HepG2 (cell line): ENCODE results near the gene HHATL. TPM values are rescaled to one million over a fixed set of nuclear protein-coding genes. Genes with fewer than 3 reads are reported as not detected.

Source experiments
- ATAC-seq: fragments of 200-7000 bp; cut with Tn5 transposase; 3 replicates; pipeline ENCODE4 v1.9.1; 2020; ENCODE audit warnings: mild to moderate bottlenecking, moderate library complexity
- BruUV-seq: library from RNA; stranded (reverse); fragments of 400-500 nt; replicated peaks from 2 replicates; lab custom pipeline; 2021; lab: Mats Ljungman, UMichigan
- CTCF ChIA-PET: fragments of 300-600 bp; formaldehyde crosslinking; extraction: SDS; loops from one replicate; lab custom pipeline; 2021; ENCODE audit warnings: low total read pairs, inconsistent platforms, low intra/inter-chr PET ratio; lab: Yijun Ruan, JAX
- POLR2A ChIA-PET: fragments of 350-600 bp; sonication (Branson Sonifier 250); formaldehyde crosslinking; loops from one replicate; lab custom pipeline; 2020; ENCODE audit warnings: antibody characterized with exemption, inconsistent platforms; lab: Yijun Ruan, JAX
- DNase-seq: peaks from one replicate; pipeline ENCODE4 v3.0.0-alpha.2; 2015; ENCODE audit warnings: low spot score
- FAIRE-seq: peaks from 3 replicates; lab custom pipeline; 2011; peaks lifted over from hg19 to GRCh38; lab: Jason Lieb, UNC
- H2AFZ ChIP-seq: one replicate; pipeline ENCODE4 v1.6.1; 2011; ENCODE audit warnings: low read length, inconsistent platforms
- H3K27ac ChIP-seq: fragments of 300-600 bp; 3 replicates; pipeline ENCODE4 v1.8.0; 2011; ENCODE audit warnings: mixed run types, mild to moderate bottlenecking, mixed read lengths, low read length, inconsistent platforms; ENCODE audit not compliant: insufficient read depth; ENCODE audit errors: extremely low read length
- H3K27me3 ChIP-seq, 2 experiments: fragments of 200-600 bp in 1 of 2; 2 replicates in 1 of 2; 3 replicates in 1 of 2; pipeline versions ENCODE4 v1.6.0 to v1.8.0; 2011; ENCODE audit warnings: low read length in 2 of 2, mild to moderate bottlenecking in 2 of 2, moderate library complexity in 2 of 2, inconsistent platforms in 1 of 2; ENCODE audit not compliant: insufficient read depth in 2 of 2, control insufficient read depth in 1 of 2
- H3K36me3 ChIP-seq, 2 experiments: fragments of 200-600 bp in 1 of 2; replicated peaks in 1 of 2; 2 replicates in 1 of 2; 3 replicates in 1 of 2; pipeline versions ENCODE4 v1.5.1 to v1.8.0; 2011; ENCODE audit warnings: low read length in 2 of 2, inconsistent platforms in 1 of 2; ENCODE audit not compliant: insufficient read depth in 2 of 2, control insufficient read depth in 1 of 2
- H3K4me1 ChIP-seq: 2 replicates; pipeline ENCODE4 v1.5.1; 2012; ENCODE audit warnings: low read length, inconsistent platforms; ENCODE audit not compliant: insufficient read depth
- H3K4me2 ChIP-seq: 2 replicates; pipeline ENCODE4 v1.6.0; 2011; ENCODE audit warnings: low read depth, low read length, inconsistent platforms
- H3K4me3 ChIP-seq, 3 experiments: fragments of 200-600 bp in 1 of 3; sonication (generic), shearing (Covaris generic) in 1 of 3; replicated peaks in 1 of 3; 2 replicates each; pipeline ENCODE4 v1.5.1; 2011 to 2016; ENCODE audit warnings: low read length in 3 of 3, inconsistent platforms in 2 of 3, low read depth in 2 of 3, mild to moderate bottlenecking in 2 of 3, control low read depth in 1 of 3, mixed read lengths in 1 of 3; ENCODE audit not compliant: insufficient read depth in 1 of 3
- H3K79me2 ChIP-seq: one replicate; pipeline ENCODE4 v1.6.1; 2011; ENCODE audit warnings: low read length, inconsistent platforms; ENCODE audit not compliant: insufficient read depth
- H3K9ac ChIP-seq: 2 replicates; pipeline ENCODE4 v1.6.0; 2011; ENCODE audit warnings: mild to moderate bottlenecking, low read depth, low read length, inconsistent platforms; ENCODE audit not compliant: insufficient read depth
- H3K9me3 ChIP-seq: 2 replicates; pipeline ENCODE4 v1.5.1; 2012; ENCODE audit warnings: mild to moderate bottlenecking, low read length
- H4K20me1 ChIP-seq: 2 replicates; pipeline ENCODE4 v1.6.0; 2011; ENCODE audit warnings: inconsistent platforms, mild to moderate bottlenecking, low read length, moderate library complexity; ENCODE audit not compliant: insufficient read depth
- ETV6 ChIP-seq: sonication (generic); formaldehyde crosslinking; conservative IDR thresholded peaks from 2 replicates; pipeline ENCODE4 v1.4.0; 2020; ENCODE audit warnings: missing genetic modification reagents
- HOXA9 ChIP-seq: sonication (generic); formaldehyde crosslinking; IDR thresholded peaks from 2 replicates; pipeline ENCODE4 v1.8.1; 2022; ENCODE audit warnings: missing genetic modification reagents, mild to moderate bottlenecking, moderate library complexity, borderline replicate concordance
- KMT2B ChIP-seq: IDR thresholded peaks from 2 replicates; pipeline ENCODE4 v1.6.1; 2016; ENCODE audit warnings: missing genetic modification reagents, missing compliant biosample characterization
- REST ChIP-seq, 2 experiments: IDR thresholded peaks; 2 replicates each; pipeline ENCODE4 v1.6.1; 2011 to 2012; ENCODE audit warnings: low read length in 2 of 2, borderline replicate concordance in 1 of 2, low read depth in 1 of 2, mild to moderate bottlenecking in 1 of 2, moderate library complexity in 1 of 2
- SALL1 ChIP-seq: sonication (generic); formaldehyde crosslinking; IDR thresholded peaks from 2 replicates; pipeline ENCODE4 v1.8.0; 2022; ENCODE audit warnings: mild to moderate bottlenecking, missing genetic modification reagents
- SIN3A ChIP-seq: IDR thresholded peaks from 2 replicates; pipeline ENCODE4 v1.6.1; 2011; ENCODE audit warnings: low read depth, mild to moderate bottlenecking, control low read depth, low read length, borderline replicate concordance
- SRF ChIP-seq: IDR thresholded peaks from 2 replicates; pipeline ENCODE4 v1.6.1; 2011; ENCODE audit warnings: mild to moderate bottlenecking, low read depth, low read length, moderate library complexity
- YEATS4 ChIP-seq: sonication (generic); formaldehyde crosslinking; IDR thresholded peaks from 2 replicates; pipeline ENCODE4 v1.4.0; 2020; ENCODE audit warnings: missing genetic modification reagents, borderline replicate concordance
- ZFP62 ChIP-seq: sonication (generic); formaldehyde crosslinking; IDR thresholded peaks from 2 replicates; pipeline ENCODE4 v1.4.0; 2020; ENCODE audit warnings: missing genetic modification reagents
- ZNF253 ChIP-seq: sonication (generic); formaldehyde crosslinking; IDR thresholded peaks from 2 replicates; pipeline ENCODE4 v1.8.0; 2022; ENCODE audit warnings: mild to moderate bottlenecking, missing genetic modification reagents, borderline replicate concordance
- ZNF280D ChIP-seq: sonication (generic); formaldehyde crosslinking; IDR thresholded peaks from 2 replicates; pipeline ENCODE4 v1.5.1; 2020; ENCODE audit warnings: mild to moderate bottlenecking, missing genetic modification reagents
- ZNF468 ChIP-seq: sonication (generic); formaldehyde crosslinking; IDR thresholded peaks from 2 replicates; pipeline ENCODE4 v1.8.0; 2022; ENCODE audit warnings: mild to moderate bottlenecking, moderate library complexity, missing genetic modification reagents
- ZNF530 ChIP-seq: sonication (generic); formaldehyde crosslinking; IDR thresholded peaks from 2 replicates; pipeline ENCODE4 v1.5.0; 2020; ENCODE audit warnings: low read depth, mild to moderate bottlenecking, missing genetic modification reagents
- ZNF619 ChIP-seq: sonication (generic); formaldehyde crosslinking; IDR thresholded peaks from 2 replicates; pipeline ENCODE4 v1.4.0; 2020; ENCODE audit warnings: mild to moderate bottlenecking, missing genetic modification reagents
- ZNF639 ChIP-seq: conservative IDR thresholded peaks from 2 replicates; pipeline ENCODE4 v1.6.1; 2018; ENCODE audit warnings: missing genetic modification reagents
- ZNF790 ChIP-seq: sonication (generic); formaldehyde crosslinking; IDR thresholded peaks from 2 replicates; pipeline ENCODE4 v1.8.0; 2022; ENCODE audit warnings: missing genetic modification reagents, mild to moderate bottlenecking, borderline replicate concordance
- WGBS: methylation state at CpG from one replicate; pipeline ENCODE4 v1.1.6; 2017; ENCODE audit warnings: low lambda C conversion rate; 5-methylcytosine and 5-hydroxymethylcytosine counted together
- in situ Hi-C: cut with HindIII; loops from 2 replicates; pipeline ENCODE4 v1.10.0; 2017; ENCODE audit warnings: low pct_unique_long_range_greater_than_20kb; ENCODE audit not compliant: extremely low pct_ligation_motif_present
- intact Hi-C: fragments of 100-400 bp; cut with micrococcal nuclease; formaldehyde crosslinking; loops from one replicate; pipeline ENCODE4 v1.10.0; 2022; ENCODE audit not compliant: unreplicated experiment
- polyA plus RNA-seq, 8 experiments: library from polyadenylated mRNA; depleted of rRNA in 3 of 8; stranded (reverse) in 7 of 8; unstranded in 1 of 8; fragments of >200 nt; fragmentation: Illumina TruSeq in 4 of 8; extraction: Trizol in 4 of 8; gene quantifications; 2 replicates each; pipeline versions ENCODE4 v1.2.1 to v1.2.3, GENCODE V29; 2011 to 2016; ENCODE audit warnings: low read depth in 4 of 8, missing spikeins in 1 of 8, mixed read lengths in 1 of 8; ENCODE audit not compliant: insufficient read depth in 1 of 8
- total RNA-seq, 5 experiments: library from RNA; depleted of rRNA; stranded (reverse); fragments of >200 nt; fragmentation: Illumina TruSeq; extraction: Trizol; gene quantifications; 2 replicates each; pipeline ENCODE4 v1.2.3, GENCODE V29; 2016; ENCODE audit warnings: low read depth in 1 of 5

The HHATL gene
- total and polyA plus RNA-seq, 2 of the 13 experiments (the other 11 are each of a cell fraction or from before 2014, with no cell fraction given) = 0.26 TPM; not detected in 1

- no peak for TF ChIP-seq ZFP62
- TF ChIP-seq SIN3A = no peak
- TF ChIP-seq ZNF530 = no peak
- TF ChIP-seq ETV6 (CRISPR knock-in tag) = no peak
- TF ChIP-seq ZNF253 (CRISPR knock-in tag) = no peak
- TF ChIP-seq ZNF790 (CRISPR knock-in tag) = no peak
- no peak for TF ChIP-seq ZNF468
- no peak for TF ChIP-seq ZNF280D (CRISPR knock-in tag)
Observed at GRCh38 chr3:42721690-42722089, 19.1 kb upstream of the HHATL start (continued).

- H3K4me2 ChIP-seq = no peak overlapping the region
- H3K27ac ChIP-seq = no peak overlapping the region
- BruUV-seq = no TSS peak
- no peak for DNase-seq
- H3K4me3 ChIP-seq = no peak overlapping the region
- intact Hi-C loops (no loop called here), in situ Hi-C loops (no loop called here)
- no peaks in the 10 kb centered on the region for H3K36me3 ChIP-seq
- no peaks in the 10 kb centered on the region for H4K20me1 ChIP-seq
- WGBS = 18% methylated on average over 4 of the region's 4 CpGs
- no peak for FAIRE-seq
- ChIA-PET CTCF (no interaction called here), POLR2A (no interaction called here)
- no peaks in the 10 kb centered on the region; a peak in 1 of 5 replicates for H3K27me3 ChIP-seq
- H3K9me3 ChIP-seq = no peaks in the 10 kb centered on the region
- no peak overlapping the region for H2AFZ ChIP-seq
- no peak overlapping the region for H3K9ac ChIP-seq
- no peaks in the 10 kb centered on the region for H3K4me1 ChIP-seq
- H3K79me2 ChIP-seq = no peaks in the 10 kb centered on the region
- no peak for ATAC-seq
- no peak for TF ChIP-seq SALL1 (CRISPR knock-in tag)
- no peak for TF ChIP-seq ZNF468
- no peak for TF ChIP-seq HOXA9 (CRISPR knock-in tag)
- TF ChIP-seq KMT2B (CRISPR knock-in tag) = no peak
- no peak for TF ChIP-seq ZNF619 (CRISPR knock-in tag)
- TF ChIP-seq YEATS4 = no peak
- TF ChIP-seq REST (IDR thresholded peaks at IDR 0.05; ENCODE audit: borderline replicate concordance in 1 of 2, low read depth in 1 of 2, low read length in 2 of 2) = no peak
- no peak for TF ChIP-seq SRF
- no peak for TF ChIP-seq ZNF639
Observed at GRCh38 chr3:42720126-42720525, 17.5 kb upstream of the HHATL start.
